SK-N-SH (cell line): ENCODE data around the gene CSF3. TPM values are rescaled to one million over a fixed set of nuclear protein-coding genes. Genes with fewer than 3 reads are reported as not detected.

Experiments
- CTCF ChIA-PET: fragments of 300-600, 350-600 bp; formaldehyde crosslinking; extraction: SDS; loops from one replicate; lab custom pipeline; 2021; lab: Yijun Ruan, JAX
- POLR2A ChIA-PET: fragments of 350-600 bp; sonication (Branson Sonifier 250); formaldehyde crosslinking; extraction: SDS; loops from one replicate; lab custom pipeline; 2020; ENCODE audit warnings: antibody characterized with exemption, inconsistent platforms; lab: Yijun Ruan, JAX
- DNase-seq: peaks from one replicate; pipeline ENCODE4 v3.0.0; 2012
- H2AFZ ChIP-seq: fragments of 200-600 bp; sonication (generic); 2 replicates; pipeline ENCODE4 v1.8.1; 2016; ENCODE audit warnings: antibody characterized with exemption, mild to moderate bottlenecking, low read depth
- H3F3A ChIP-seq: fragments of 200-600 bp; sonication (generic); replicated peaks from 2 replicates; pipeline ENCODE3; 2016; ENCODE audit warnings: antibody characterized with exemption, mild to moderate bottlenecking; ENCODE audit not compliant: insufficient read depth
- H3K27ac ChIP-seq, 2 experiments: fragments of 200-500 bp in 1 of 2; fragments of 200-600 bp in 1 of 2; sonication (Bioruptor generic) in 1 of 2; sonication (generic), shearing (Covaris generic) in 1 of 2; 2 replicates each; pipeline versions ENCODE4 v1.5.1 to v1.6.1; 2014 to 2016; ENCODE audit warnings: low read depth in 2 of 2, inconsistent platforms in 1 of 2, low read length in 1 of 2, mild to moderate bottlenecking in 1 of 2, mixed read lengths in 1 of 2
- H3K27me3 ChIP-seq: fragments of 200-600 bp; sonication (generic), shearing (Covaris generic); 2 replicates; pipeline ENCODE4 v1.6.1; 2016; ENCODE audit warnings: mixed run types; ENCODE audit not compliant: insufficient read depth
- H3K36me3 ChIP-seq, 2 experiments: fragments of 200-500 bp in 1 of 2; fragments of 200-600 bp in 1 of 2; sonication (Bioruptor generic) in 1 of 2; sonication (generic) in 1 of 2; replicated peaks in 1 of 2; 2 replicates each; pipeline versions ENCODE3 to v1.5.1; 2014 to 2016; ENCODE audit warnings: low read length in 1 of 2, mild to moderate bottlenecking in 1 of 2; ENCODE audit not compliant: insufficient read depth in 2 of 2, control insufficient read depth in 1 of 2
- H3K4me1 ChIP-seq, 2 experiments: fragments of 200-500 bp in 1 of 2; fragments of 200-600 bp in 1 of 2; sonication (Bioruptor generic) in 1 of 2; sonication (generic), shearing (Covaris generic) in 1 of 2; 2 replicates each; pipeline versions ENCODE4 v1.5.1 to v1.6.1; 2014 to 2016; ENCODE audit warnings: low read depth in 1 of 2, low read length in 1 of 2, mixed run types in 1 of 2; ENCODE audit not compliant: insufficient read depth in 2 of 2, control insufficient read depth in 1 of 2
- H3K4me2 ChIP-seq: fragments of 200-600 bp; sonication (generic), shearing (Covaris generic); 2 replicates; pipeline ENCODE4 v1.6.1; 2017; ENCODE audit warnings: mixed run types
- H3K4me3 ChIP-seq, 2 experiments: fragments of 200-500 bp in 1 of 2; fragments of 200-600 bp in 1 of 2; sonication (Bioruptor generic) in 1 of 2; sonication (generic), shearing (Covaris generic) in 1 of 2; 2 replicates each; pipeline versions ENCODE4 v1.5.1 to v1.8.1; 2014 to 2016; ENCODE audit warnings: low read depth in 2 of 2, inconsistent platforms in 1 of 2, low read length in 1 of 2, mild to moderate bottlenecking in 1 of 2, mixed read lengths in 1 of 2, moderate library complexity in 1 of 2
- H3K79me2 ChIP-seq: fragments of 200-600 bp; sonication (generic); 2 replicates; pipeline ENCODE4 v1.8.1; 2017; ENCODE audit warnings: mild to moderate bottlenecking; ENCODE audit not compliant: insufficient read depth
- H3K9ac ChIP-seq: fragments of 200-600 bp; sonication (generic); 2 replicates; pipeline ENCODE4 v1.6.1; 2017; ENCODE audit warnings: mixed run types
- H3K9me2 ChIP-seq: fragments of 200-600 bp; sonication (generic); 2 replicates; pipeline ENCODE4 v1.6.1; 2017; ENCODE audit warnings: mixed run types
- H3K9me3 ChIP-seq: fragments of 200-600 bp; sonication (generic); 2 replicates; pipeline ENCODE4 v1.6.1; 2017; ENCODE audit warnings: mixed run types, mild to moderate bottlenecking, moderate library complexity
- H4K20me1 ChIP-seq: fragments of 200-600 bp; sonication (generic); 2 replicates; pipeline ENCODE4 v1.6.1; 2017; ENCODE audit warnings: mild to moderate bottlenecking, mixed run types; ENCODE audit not compliant: insufficient read depth
- CHD2 ChIP-seq: fragments of 150-350 bp; IDR thresholded peaks from 2 replicates; pipeline ENCODE4 v1.6.1; 2018; ENCODE audit warnings: low read length; ENCODE audit not compliant: partially characterized antibody
- ELF1 ChIP-seq: IDR thresholded peaks from 2 replicates; pipeline ENCODE4 v1.4.0; 2012
- EZH2phosphoT487 ChIP-seq: fragments of 200-600 bp; sonication (generic); IDR thresholded peaks from 2 replicates; pipeline ENCODE4 v1.6.1; 2017; ENCODE audit warnings: low read depth, mixed run types, mild to moderate bottlenecking, antibody characterized with exemption, moderate library complexity, borderline replicate concordance
- FOSL2 ChIP-seq: IDR thresholded peaks from 2 replicates; pipeline ENCODE4 v1.4.0; 2012; ENCODE audit warnings: low read depth, mild to moderate bottlenecking, moderate library complexity, borderline replicate concordance
- FOXJ3 ChIP-seq: sonication (generic); formaldehyde crosslinking; IDR thresholded peaks from 2 replicates; pipeline ENCODE4 v1.5.1; 2020; ENCODE audit warnings: mild to moderate bottlenecking, missing genetic modification reagents
- GATA2 ChIP-seq: sonication (generic); formaldehyde crosslinking; IDR thresholded peaks from 2 replicates; pipeline ENCODE4 v1.5.0; 2020; ENCODE audit warnings: mild to moderate bottlenecking, missing genetic modification reagents
- JUND ChIP-seq: IDR thresholded peaks from 2 replicates; pipeline ENCODE4 v1.4.0; 2012
- RCOR1 ChIP-seq: fragments of 150-350 bp; IDR thresholded peaks from 2 replicates; pipeline ENCODE4 v1.6.1; 2017; ENCODE audit warnings: antibody characterized with exemption, low read length
- TAF1 ChIP-seq: IDR thresholded peaks from 2 replicates; pipeline ENCODE4 v1.6.1; 2012; ENCODE audit warnings: low read depth, mild to moderate bottlenecking, low read length, moderate library complexity, borderline replicate concordance
- TCF12 ChIP-seq: IDR thresholded peaks from 2 replicates; pipeline ENCODE4 v1.4.0; 2012
- TEAD4 ChIP-seq: IDR thresholded peaks from 2 replicates; pipeline ENCODE4 v1.4.0; 2012; ENCODE audit warnings: mild to moderate bottlenecking, borderline replicate concordance; ENCODE audit not compliant: insufficient read depth
- WGBS: methylation state at CpG from one replicate; pipeline ENCODE4 v1.1.6; 2017; ENCODE audit warnings: low lambda C conversion rate; 5-methylcytosine and 5-hydroxymethylcytosine counted together
- polyA plus RNA-seq, 3 experiments: library from polyadenylated mRNA; depleted of rRNA; stranded (reverse); fragments of >200 nt; gene quantifications; 2 replicates each; pipeline ENCODE4 v1.2.3, GENCODE V29; 2012
- TF ChIP-seq, protein P1 (sequence below): IDR thresholded peaks from 2 replicates; pipeline ENCODE4 v1.4.0; 2012; ENCODE audit warnings: low read depth
- TF ChIP-seq, protein P2 (sequence below): fragments of 150-350 bp; IDR thresholded peaks from 2 replicates; pipeline ENCODE4 v1.6.1; 2017; ENCODE audit warnings: antibody characterized with exemption, low read length, low read depth, borderline replicate concordance
- TF ChIP-seq, protein P3 (sequence below): IDR thresholded peaks from 2 replicates; pipeline ENCODE4 v1.4.0; 2012; ENCODE audit warnings: low read depth, borderline replicate concordance
- TF ChIP-seq, protein P4 (sequence below): IDR thresholded peaks from 2 replicates; pipeline ENCODE4 v1.6.1; 2012; ENCODE audit warnings: mild to moderate bottlenecking, low read depth, low read length, moderate library complexity
- TF ChIP-seq, protein P5 (sequence below): IDR thresholded peaks from 2 replicates; pipeline ENCODE4 v1.4.0; 2012; ENCODE audit warnings: low read depth, borderline replicate concordance

CSF3 gene
- polyA plus RNA-seq, 1 of the 3 experiments (the other 2 are of a cell fraction) = not detected

DNA sequence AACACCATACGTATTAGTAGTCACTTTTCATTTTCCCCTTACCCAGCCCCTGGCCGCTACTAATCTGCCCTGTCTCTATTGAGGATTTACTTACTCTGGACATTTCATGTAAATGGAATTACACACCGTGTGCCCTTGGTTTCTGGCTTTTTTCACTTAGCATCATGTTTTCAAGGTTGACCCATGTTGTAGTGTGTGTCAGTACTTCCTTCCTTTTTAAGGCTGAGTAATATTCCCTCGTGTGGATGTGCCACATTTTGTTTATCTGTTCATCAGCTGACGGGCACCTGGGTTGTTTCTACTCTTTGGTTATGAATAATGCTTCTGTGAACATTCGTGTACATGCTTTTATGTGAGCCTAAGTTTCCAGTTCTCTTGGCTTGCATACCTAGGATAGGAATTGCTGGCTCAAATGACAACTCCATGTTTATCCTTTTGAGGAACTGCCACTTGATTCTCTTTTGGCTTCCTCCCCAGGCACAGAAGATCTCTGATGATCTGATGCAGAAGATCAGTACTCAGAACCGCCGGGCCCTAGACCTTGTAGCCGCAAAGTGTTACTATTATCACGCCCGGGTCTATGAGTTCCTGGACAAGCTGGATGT, 26.9 kb upstream of the CSF3 start:
- no peak overlapping the region for H3K9ac ChIP-seq
- no peak overlapping the region for H3K4me3 ChIP-seq
- no peaks in the 10 kb centered on the region for H3K9me2 ChIP-seq
- H2AFZ ChIP-seq = no peak overlapping the region
- WGBS = 90% methylated on average over 11 of the region's 11 CpGs
- no peaks in the 10 kb centered on the region for H3K27me3 ChIP-seq
- H3K4me2 ChIP-seq = no peak overlapping the region
- peaks cover 32% of the 10 kb centered on the region for H3K79me2 ChIP-seq
- no peak for DNase-seq
- H4K20me1 ChIP-seq = peaks cover 5% of the 10 kb centered on the region; the same call in 1 of the 2 replicates
- CTCF ChIA-PET = interaction anchor here (1.1 kb wide), 2 partner anchors 12 to 39 kb away, joined by 4 to 5 read pairs; no protein-coding TSS in a partner anchor
- no peaks in the 10 kb centered on the region for H3K4me1 ChIP-seq
- no peaks in the 10 kb centered on the region for H3F3A ChIP-seq
- POLR2A ChIA-PET = no interaction called here
- TF ChIP-seq, protein P1, sequence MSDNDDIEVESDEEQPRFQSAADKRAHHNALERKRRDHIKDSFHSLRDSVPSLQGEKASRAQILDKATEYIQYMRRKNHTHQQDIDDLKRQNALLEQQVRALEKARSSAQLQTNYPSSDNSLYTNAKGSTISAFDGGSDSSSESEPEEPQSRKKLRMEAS = no peak
- TF ChIP-seq RCOR1 (no peak), GATA2 (CRISPR knock-in tag) (no peak), TCF12 (no peak), FOXJ3 (CRISPR knock-in tag) (no peak), TAF1 (no peak), ELF1 (no peak), CHD2 (no peak), JUND (no peak), EZH2phosphoT487 (no peak), FOSL2 (no peak), TEAD4 (no peak)
- TF ChIP-seq, protein P2, sequence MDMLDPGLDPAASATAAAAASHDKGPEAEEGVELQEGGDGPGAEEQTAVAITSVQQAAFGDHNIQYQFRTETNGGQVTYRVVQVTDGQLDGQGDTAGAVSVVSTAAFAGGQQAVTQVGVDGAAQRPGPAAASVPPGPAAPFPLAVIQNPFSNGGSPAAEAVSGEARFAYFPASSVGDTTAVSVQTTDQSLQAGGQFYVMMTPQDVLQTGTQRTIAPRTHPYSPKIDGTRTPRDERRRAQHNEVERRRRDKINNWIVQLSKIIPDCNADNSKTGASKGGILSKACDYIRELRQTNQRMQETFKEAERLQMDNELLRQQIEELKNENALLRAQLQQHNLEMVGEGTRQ = no peak
- TF ChIP-seq, protein P3, sequence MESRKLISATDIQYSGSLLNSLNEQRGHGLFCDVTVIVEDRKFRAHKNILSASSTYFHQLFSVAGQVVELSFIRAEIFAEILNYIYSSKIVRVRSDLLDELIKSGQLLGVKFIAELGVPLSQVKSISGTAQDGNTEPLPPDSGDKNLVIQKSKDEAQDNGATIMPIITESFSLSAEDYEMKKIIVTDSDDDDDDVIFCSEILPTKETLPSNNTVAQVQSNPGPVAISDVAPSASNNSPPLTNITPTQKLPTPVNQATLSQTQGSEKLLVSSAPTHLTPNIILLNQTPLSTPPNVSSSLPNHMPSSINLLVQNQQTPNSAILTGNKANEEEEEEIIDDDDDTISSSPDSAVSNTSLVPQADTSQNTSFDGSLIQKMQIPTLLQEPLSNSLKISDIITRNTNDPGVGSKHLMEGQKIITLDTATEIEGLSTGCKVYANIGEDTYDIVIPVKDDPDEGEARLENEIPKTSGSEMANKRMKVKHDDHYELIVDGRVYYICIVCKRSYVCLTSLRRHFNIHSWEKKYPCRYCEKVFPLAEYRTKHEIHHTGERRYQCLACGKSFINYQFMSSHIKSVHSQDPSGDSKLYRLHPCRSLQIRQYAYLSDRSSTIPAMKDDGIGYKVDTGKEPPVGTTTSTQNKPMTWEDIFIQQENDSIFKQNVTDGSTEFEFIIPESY = no peak
- TF ChIP-seq, protein P4, sequence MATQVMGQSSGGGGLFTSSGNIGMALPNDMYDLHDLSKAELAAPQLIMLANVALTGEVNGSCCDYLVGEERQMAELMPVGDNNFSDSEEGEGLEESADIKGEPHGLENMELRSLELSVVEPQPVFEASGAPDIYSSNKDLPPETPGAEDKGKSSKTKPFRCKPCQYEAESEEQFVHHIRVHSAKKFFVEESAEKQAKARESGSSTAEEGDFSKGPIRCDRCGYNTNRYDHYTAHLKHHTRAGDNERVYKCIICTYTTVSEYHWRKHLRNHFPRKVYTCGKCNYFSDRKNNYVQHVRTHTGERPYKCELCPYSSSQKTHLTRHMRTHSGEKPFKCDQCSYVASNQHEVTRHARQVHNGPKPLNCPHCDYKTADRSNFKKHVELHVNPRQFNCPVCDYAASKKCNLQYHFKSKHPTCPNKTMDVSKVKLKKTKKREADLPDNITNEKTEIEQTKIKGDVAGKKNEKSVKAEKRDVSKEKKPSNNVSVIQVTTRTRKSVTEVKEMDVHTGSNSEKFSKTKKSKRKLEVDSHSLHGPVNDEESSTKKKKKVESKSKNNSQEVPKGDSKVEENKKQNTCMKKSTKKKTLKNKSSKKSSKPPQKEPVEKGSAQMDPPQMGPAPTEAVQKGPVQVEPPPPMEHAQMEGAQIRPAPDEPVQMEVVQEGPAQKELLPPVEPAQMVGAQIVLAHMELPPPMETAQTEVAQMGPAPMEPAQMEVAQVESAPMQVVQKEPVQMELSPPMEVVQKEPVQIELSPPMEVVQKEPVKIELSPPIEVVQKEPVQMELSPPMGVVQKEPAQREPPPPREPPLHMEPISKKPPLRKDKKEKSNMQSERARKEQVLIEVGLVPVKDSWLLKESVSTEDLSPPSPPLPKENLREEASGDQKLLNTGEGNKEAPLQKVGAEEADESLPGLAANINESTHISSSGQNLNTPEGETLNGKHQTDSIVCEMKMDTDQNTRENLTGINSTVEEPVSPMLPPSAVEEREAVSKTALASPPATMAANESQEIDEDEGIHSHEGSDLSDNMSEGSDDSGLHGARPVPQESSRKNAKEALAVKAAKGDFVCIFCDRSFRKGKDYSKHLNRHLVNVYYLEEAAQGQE = no peak
- TF ChIP-seq, protein P5, sequence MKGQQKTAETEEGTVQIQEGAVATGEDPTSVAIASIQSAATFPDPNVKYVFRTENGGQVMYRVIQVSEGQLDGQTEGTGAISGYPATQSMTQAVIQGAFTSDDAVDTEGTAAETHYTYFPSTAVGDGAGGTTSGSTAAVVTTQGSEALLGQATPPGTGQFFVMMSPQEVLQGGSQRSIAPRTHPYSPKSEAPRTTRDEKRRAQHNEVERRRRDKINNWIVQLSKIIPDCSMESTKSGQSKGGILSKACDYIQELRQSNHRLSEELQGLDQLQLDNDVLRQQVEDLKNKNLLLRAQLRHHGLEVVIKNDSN = no peak
- TF ChIP-seq, all 33 proteins: peak for 0
- H3K36me3 ChIP-seq = peaks cover 65 to 78% of the 10 kb centered on the region in 2 experiments
- no peak overlapping the region for H3K27ac ChIP-seq
- no peaks in the 10 kb centered on the region for H3K9me3 ChIP-seq
